OCI-LY7 (cell line): ENCODE results near the gene SPIC.

Experiments used
- CTCF ChIP-seq: fragments of 200-600 bp; sonication (generic); conservative IDR thresholded peaks from 2 replicates; pipeline ENCODE4 v1.5.1; 2014; ENCODE audit warnings: mild to moderate bottlenecking, antibody characterized with exemption, low read length, moderate library complexity, mixed read lengths
- EZH2phosphoT487 ChIP-seq: fragments of 200-600 bp; sonication (generic); IDR thresholded peaks from 2 replicates; pipeline ENCODE4 v1.6.1; 2018; ENCODE audit warnings: low read depth, borderline replicate concordance, mild to moderate bottlenecking, mixed run types, antibody characterized with exemption, low read length, moderate library complexity, mixed read lengths

DNA sequence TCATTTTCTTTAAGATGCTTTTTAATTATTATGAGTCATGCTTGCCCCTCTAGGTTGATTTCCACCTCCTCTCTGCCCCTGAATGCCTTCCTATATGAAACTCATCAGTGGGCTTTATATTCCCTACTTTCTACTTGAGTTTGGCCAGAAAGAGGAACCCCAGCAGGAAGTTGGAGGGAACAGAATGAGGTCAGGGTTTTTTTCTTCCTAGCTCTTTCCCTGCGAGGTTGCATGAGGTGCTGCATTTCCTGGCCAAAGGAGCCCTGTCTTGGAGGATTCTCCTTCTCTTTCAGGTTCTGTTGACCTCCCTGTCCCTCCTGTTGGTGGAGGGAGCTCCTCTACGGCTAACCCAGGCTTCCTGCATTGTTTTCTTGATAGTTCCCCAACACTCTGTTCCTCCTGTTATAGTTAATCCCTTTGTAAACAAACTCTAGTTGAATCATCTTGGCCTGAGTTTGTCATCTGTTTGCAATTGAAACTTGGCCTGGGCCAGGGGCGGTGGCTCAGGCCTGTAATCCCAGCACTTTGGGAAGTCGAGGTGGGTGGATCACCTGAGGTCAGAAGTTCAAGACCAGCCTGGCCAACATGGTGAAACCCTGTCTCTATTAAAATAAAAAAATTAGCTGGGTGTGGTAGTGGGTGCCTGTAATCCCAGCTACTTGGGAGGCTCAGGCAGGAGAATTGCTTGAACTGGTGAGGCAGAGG, 15.3 kb upstream of the SPIC start:
- TF ChIP-seq CTCF (no peak), EZH2phosphoT487 (no peak)
